Ectodermal cell (in vitro differentiated cells): ENCODE data around the gene SRD5A2.

Experiments used
- H3K27ac ChIP-seq: 2 replicates; pipeline ENCODE4 v1.7.0; 2013; ENCODE audit warnings: mild to moderate bottlenecking, low read depth, low read length; ENCODE audit not compliant: insufficient read depth, poor library complexity, severe bottlenecking
- H3K27me3 ChIP-seq: 2 replicates; pipeline ENCODE4 v1.7.0; 2013; ENCODE audit warnings: mild to moderate bottlenecking, low read length; ENCODE audit not compliant: insufficient read depth, control insufficient read depth, poor library complexity, severe bottlenecking
- H3K36me3 ChIP-seq: one replicate; pipeline ENCODE4 v1.7.0; 2013; ENCODE audit warnings: low read length; ENCODE audit not compliant: control insufficient read depth, insufficient read depth
- H3K4me1 ChIP-seq: one replicate; pipeline ENCODE4 v1.7.0; 2013; ENCODE audit warnings: low read length; ENCODE audit not compliant: control insufficient read depth, insufficient read depth
- H3K4me3 ChIP-seq: 2 replicates; pipeline ENCODE4 v1.7.0; 2013; ENCODE audit warnings: low read depth, low read length, control low read depth; ENCODE audit not compliant: insufficient read depth
- H3K9me3 ChIP-seq: 2 replicates; pipeline ENCODE4 v1.7.0; 2013; ENCODE audit warnings: mild to moderate bottlenecking, low read length, moderate library complexity; ENCODE audit not compliant: control insufficient read depth
- WGBS, 2 experiments: methylation state at CpG; one replicate each; pipeline ENCODE4 v1.1.7; 2013; ENCODE audit warnings: missing lambda C conversion rate in 2 of 2; 5-methylcytosine and 5-hydroxymethylcytosine counted together

SRD5A2 gene

GRCh38 chr2:31534636-31535035 lies 46.1 kb downstream of the SRD5A2 start:
- no peaks in the 10 kb centered on the region for H3K36me3 ChIP-seq
- H3K4me1 ChIP-seq: no peaks in the 10 kb centered on the region
- WGBS, 2 experiments: 86 to 96% methylated on average over 1 of the region's 1 CpG
- H3K27me3 ChIP-seq: no peaks in the 10 kb centered on the region
- H3K9me3 ChIP-seq: no peaks in the 10 kb centered on the region
- no peak overlapping the region for H3K27ac ChIP-seq
- no peak overlapping the region for H3K4me3 ChIP-seq

DNA sequence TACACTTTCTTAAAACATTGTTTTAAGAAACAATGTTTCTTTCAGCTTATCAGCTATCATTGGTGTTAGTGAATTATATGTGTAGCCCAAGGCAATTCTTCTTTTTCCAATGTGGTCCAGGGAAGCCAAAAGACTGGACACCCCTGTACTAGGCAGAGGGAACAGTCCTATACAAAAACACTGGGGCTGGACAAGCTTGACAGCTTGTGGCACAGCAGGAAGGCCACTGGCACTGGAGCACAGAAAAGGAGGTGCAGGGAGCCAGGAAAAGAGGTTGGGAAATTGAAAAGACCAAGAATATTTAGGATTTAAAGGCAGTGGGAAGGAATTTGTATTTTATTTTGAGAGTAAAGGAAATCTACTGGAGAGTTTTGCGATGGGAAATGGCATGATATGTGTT lies 47.7 kb downstream of the SRD5A2 start:
- Histone ChIP-seq H3K27me3 (no peaks in the 10 kb centered on the region), H3K9me3 (no peaks in the 10 kb centered on the region), H3K36me3 (no peaks in the 10 kb centered on the region), H3K4me3 (no peak overlapping the region), H3K4me1 (no peaks in the 10 kb centered on the region), H3K27ac (no peak overlapping the region)
- WGBS, 2 experiments: 96% methylated on average over 1 of the region's 1 CpG

- Histone ChIP-seq H3K36me3 (no peaks in the 10 kb centered on the region), H3K27ac (no peak overlapping the region), H3K4me3 (no peak overlapping the region), H3K27me3 (no peaks in the 10 kb centered on the region), H3K4me1 (no peaks in the 10 kb centered on the region), H3K9me3 (no peaks in the 10 kb centered on the region)
- 95 to 97% methylated on average over 4 to 5 of the region's 5 CpGs for WGBS, 2 experiments
Observed at GRCh38 chr2:31531101-31531500, 49.6 kb downstream of the SRD5A2 start.

DNA sequence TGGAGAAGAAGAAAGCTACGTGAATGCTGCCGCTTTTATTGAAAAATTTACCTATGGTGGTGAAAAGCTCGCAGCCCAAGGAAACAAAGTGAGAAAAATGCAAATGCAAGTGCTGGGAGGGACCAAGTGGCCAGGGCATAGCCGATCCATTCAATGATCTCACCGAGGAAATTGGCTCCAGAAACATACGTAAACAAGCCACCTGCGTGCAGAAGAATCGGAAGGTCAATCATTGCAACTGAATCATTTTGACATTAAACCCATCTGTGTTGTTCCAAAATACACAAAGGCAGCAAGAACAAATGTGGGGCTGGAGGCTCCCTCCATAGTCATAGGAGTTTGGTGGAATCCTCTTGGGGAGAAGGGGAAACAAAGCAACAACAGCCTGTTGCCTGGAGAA lies 51.5 kb downstream of the SRD5A2 start:
- Histone ChIP-seq H3K36me3 (no peaks in the 10 kb centered on the region), H3K27ac (no peak overlapping the region), H3K27me3 (no peaks in the 10 kb centered on the region), H3K9me3 (no peaks in the 10 kb centered on the region), H3K4me3 (no peak overlapping the region), H3K4me1 (no peaks in the 10 kb centered on the region)
- 95% methylated on average over 8 of the region's 8 CpGs for WGBS, 2 experiments

DNA sequence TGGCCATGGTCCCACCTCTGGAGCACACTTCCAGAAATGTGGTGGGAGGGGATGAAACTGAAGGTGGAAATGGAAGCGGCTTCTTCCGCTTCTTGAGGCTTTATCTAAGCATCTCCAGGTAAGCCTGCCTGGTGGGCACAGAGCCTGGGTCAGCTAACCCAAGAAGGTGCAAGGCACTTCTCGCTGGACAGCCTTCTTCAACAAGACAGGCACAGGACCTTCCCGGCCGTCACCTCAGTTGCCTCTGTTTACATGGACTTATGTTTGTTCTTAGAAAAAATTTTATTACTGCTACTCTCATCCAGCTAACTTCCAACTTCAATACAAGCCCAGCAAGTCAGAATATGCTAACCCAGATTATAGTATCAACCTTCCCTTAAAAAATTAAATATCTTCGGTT lies 51.9 kb downstream of the SRD5A2 start:
- Histone ChIP-seq H3K4me3 (no peak overlapping the region), H3K4me1 (no peaks in the 10 kb centered on the region), H3K27me3 (no peaks in the 10 kb centered on the region), H3K27ac (no peak overlapping the region), H3K36me3 (no peaks in the 10 kb centered on the region), H3K9me3 (no peaks in the 10 kb centered on the region)
- WGBS, 2 experiments: 94 to 95% methylated on average over 6 of the region's 6 CpGs

GRCh38 chr2:31526946-31527732 lies 53.6 kb downstream of the SRD5A2 start:
- H3K27ac ChIP-seq: no peak overlapping the region
- H3K4me1 ChIP-seq: no peaks in the 10 kb centered on the region
- H3K36me3 ChIP-seq: no peaks in the 10 kb centered on the region
- H3K4me3 ChIP-seq: no peak overlapping the region
- 84 to 85% methylated on average over 14 to 15 of the region's 15 CpGs for WGBS, 2 experiments
- H3K9me3 ChIP-seq: no peaks in the 10 kb centered on the region
- H3K27me3 ChIP-seq: no peaks in the 10 kb centered on the region

GRCh38 chr2:31525876-31526275 lies 54.9 kb downstream of the SRD5A2 start:
- Histone ChIP-seq H3K4me3 (no peak overlapping the region), H3K4me1 (no peaks in the 10 kb centered on the region), H3K9me3 (no peaks in the 10 kb centered on the region), H3K27me3 (no peaks in the 10 kb centered on the region), H3K36me3 (no peaks in the 10 kb centered on the region), H3K27ac (no peak overlapping the region)
- WGBS, 2 experiments: 93% methylated on average over 5 of the region's 5 CpGs

GRCh38 chr2:31524592-31524991 lies 56.1 kb downstream of the SRD5A2 start:
- 93 to 100% methylated on average over 3 to 4 of the region's 4 CpGs for WGBS, 2 experiments
- Histone ChIP-seq H3K27ac (no peak overlapping the region), H3K27me3 (no peaks in the 10 kb centered on the region), H3K9me3 (no peaks in the 10 kb centered on the region), H3K4me1 (no peaks in the 10 kb centered on the region), H3K36me3 (no peaks in the 10 kb centered on the region), H3K4me3 (no peak overlapping the region)

- Histone ChIP-seq H3K36me3 (no peaks in the 10 kb centered on the region), H3K27ac (no peak overlapping the region), H3K9me3 (no peaks in the 10 kb centered on the region), H3K27me3 (no peaks in the 10 kb centered on the region), H3K4me3 (no peak overlapping the region), H3K4me1 (no peaks in the 10 kb centered on the region)
- WGBS, 2 experiments: 33 to 35% methylated on average over 6 to 8 of the region's 8 CpGs
Observed at GRCh38 chr2:31523871-31524492, 56.8 kb downstream of the SRD5A2 start.

GRCh38 chr2:31522786-31523185 lies 58.0 kb downstream of the SRD5A2 start:
- Histone ChIP-seq H3K9me3 (no peaks in the 10 kb centered on the region), H3K27me3 (no peaks in the 10 kb centered on the region), H3K27ac (no peak overlapping the region), H3K4me1 (no peaks in the 10 kb centered on the region), H3K4me3 (no peak overlapping the region), H3K36me3 (no peaks in the 10 kb centered on the region)
- WGBS, 2 experiments: 98% methylated on average over 4 of the region's 4 CpGs
